HL-60 (cell line): ENCODE data around the gene NEK5.

Experiments used
- DNase-seq, 2 experiments: peaks; one replicate each; pipeline ENCODE4 v3.0.0-alpha.2; 2010 to 2020; ENCODE audit warnings: low read depth in 1 of 2, low spot score in 1 of 2
- H3K27ac ChIP-seq: fragments of 250-450 bp; sonication (Bioruptor Pico); replicated peaks from 2 replicates; pipeline ENCODE4 v1.5.1; 2020; ENCODE audit warnings: mild to moderate bottlenecking, moderate library complexity
- H3K27me3 ChIP-seq: fragments of 250-450 bp; sonication (Bioruptor Pico); 2 replicates; pipeline ENCODE4 v1.5.1; 2021; ENCODE audit warnings: mild to moderate bottlenecking, moderate library complexity; ENCODE audit not compliant: insufficient read depth, poor library complexity, severe bottlenecking
- H3K4me3 ChIP-seq: replicated peaks from 2 replicates; pipeline ENCODE4 v1.5.1; 2011; ENCODE audit warnings: mild to moderate bottlenecking, control low read depth, low read length; ENCODE audit not compliant: insufficient read depth
- GABPA ChIP-seq: IDR thresholded peaks from 2 replicates; pipeline ENCODE4 v1.6.1; 2012; ENCODE audit warnings: low read depth
- POLR2AphosphoS5 ChIP-seq: IDR thresholded peaks from 2 replicates; pipeline ENCODE4 v1.6.1; 2012; ENCODE audit warnings: low read depth
- SPI1 ChIP-seq: IDR thresholded peaks from 2 replicates; pipeline ENCODE4 v1.6.1; 2012; ENCODE audit warnings: low read depth, mild to moderate bottlenecking, borderline replicate concordance
- TF ChIP-seq, protein P1 (sequence below): IDR thresholded peaks from one replicate; pipeline ENCODE4 v1.5.1; 2011; ENCODE audit warnings: low read length, control low read depth, inconsistent platforms; ENCODE audit not compliant: insufficient read depth
- TF ChIP-seq, protein P2 (sequence below): IDR thresholded peaks from 2 replicates; pipeline ENCODE4 v1.6.1; 2012; ENCODE audit warnings: low read depth; ENCODE audit not compliant: insufficient replicate concordance

Gene NEK5

DNA sequence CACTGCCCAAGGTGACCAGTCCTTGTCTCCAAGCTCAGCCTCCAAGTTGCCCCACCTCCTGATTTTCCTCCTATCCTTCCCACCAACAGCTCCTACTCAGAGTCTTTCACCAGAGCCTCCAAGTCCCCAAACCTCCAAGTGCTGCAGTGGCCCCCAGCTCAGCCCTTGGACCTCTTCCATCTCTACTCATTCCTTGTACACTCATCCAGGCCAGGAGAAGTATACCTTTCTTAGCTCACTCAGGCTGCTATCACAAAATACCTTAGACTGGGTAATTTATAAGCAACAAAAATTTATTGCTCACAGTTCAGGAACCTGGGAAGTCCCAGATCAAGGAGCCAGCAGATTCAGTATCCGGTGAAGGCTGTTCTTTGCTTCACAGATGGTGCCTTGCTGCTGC is 129.0 kb downstream of the NEK5 start:
- Histone ChIP-seq H3K27ac (no peak overlapping the region), H3K27me3 (peaks cover 5% of the 10 kb centered on the region), H3K4me3 (no peak overlapping the region)
- TF ChIP-seq, protein P1, sequence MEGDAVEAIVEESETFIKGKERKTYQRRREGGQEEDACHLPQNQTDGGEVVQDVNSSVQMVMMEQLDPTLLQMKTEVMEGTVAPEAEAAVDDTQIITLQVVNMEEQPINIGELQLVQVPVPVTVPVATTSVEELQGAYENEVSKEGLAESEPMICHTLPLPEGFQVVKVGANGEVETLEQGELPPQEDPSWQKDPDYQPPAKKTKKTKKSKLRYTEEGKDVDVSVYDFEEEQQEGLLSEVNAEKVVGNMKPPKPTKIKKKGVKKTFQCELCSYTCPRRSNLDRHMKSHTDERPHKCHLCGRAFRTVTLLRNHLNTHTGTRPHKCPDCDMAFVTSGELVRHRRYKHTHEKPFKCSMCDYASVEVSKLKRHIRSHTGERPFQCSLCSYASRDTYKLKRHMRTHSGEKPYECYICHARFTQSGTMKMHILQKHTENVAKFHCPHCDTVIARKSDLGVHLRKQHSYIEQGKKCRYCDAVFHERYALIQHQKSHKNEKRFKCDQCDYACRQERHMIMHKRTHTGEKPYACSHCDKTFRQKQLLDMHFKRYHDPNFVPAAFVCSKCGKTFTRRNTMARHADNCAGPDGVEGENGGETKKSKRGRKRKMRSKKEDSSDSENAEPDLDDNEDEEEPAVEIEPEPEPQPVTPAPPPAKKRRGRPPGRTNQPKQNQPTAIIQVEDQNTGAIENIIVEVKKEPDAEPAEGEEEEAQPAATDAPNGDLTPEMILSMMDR, result no peak
- no peak for TF ChIP-seq POLR2AphosphoS5
- DNase-seq, result no peak

DNA sequence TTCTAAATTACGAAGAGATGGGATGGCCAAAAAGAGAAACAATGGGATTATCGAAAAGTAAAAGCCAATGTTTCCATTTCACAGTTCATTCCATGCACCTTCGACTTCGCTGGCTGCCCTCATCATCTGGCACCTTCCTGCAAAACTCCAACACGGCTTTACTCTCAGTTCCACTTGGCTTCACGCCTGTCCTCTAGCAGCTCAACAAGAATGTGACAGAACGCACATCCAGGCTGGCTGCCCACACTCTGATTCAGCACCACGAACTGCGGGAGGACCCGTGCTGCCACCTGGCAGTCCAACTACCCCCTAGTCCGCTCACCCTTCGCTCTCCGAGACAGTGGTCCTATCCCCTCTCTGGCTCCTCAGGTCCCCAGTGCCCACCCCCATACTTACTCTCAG is 129.4 kb downstream of the NEK5 start:
- TF ChIP-seq SPI1 (no peak), POLR2AphosphoS5 (no peak), GABPA (no peak)
- TF ChIP-seq, protein P1, result no peak
- TF ChIP-seq, protein P2, sequence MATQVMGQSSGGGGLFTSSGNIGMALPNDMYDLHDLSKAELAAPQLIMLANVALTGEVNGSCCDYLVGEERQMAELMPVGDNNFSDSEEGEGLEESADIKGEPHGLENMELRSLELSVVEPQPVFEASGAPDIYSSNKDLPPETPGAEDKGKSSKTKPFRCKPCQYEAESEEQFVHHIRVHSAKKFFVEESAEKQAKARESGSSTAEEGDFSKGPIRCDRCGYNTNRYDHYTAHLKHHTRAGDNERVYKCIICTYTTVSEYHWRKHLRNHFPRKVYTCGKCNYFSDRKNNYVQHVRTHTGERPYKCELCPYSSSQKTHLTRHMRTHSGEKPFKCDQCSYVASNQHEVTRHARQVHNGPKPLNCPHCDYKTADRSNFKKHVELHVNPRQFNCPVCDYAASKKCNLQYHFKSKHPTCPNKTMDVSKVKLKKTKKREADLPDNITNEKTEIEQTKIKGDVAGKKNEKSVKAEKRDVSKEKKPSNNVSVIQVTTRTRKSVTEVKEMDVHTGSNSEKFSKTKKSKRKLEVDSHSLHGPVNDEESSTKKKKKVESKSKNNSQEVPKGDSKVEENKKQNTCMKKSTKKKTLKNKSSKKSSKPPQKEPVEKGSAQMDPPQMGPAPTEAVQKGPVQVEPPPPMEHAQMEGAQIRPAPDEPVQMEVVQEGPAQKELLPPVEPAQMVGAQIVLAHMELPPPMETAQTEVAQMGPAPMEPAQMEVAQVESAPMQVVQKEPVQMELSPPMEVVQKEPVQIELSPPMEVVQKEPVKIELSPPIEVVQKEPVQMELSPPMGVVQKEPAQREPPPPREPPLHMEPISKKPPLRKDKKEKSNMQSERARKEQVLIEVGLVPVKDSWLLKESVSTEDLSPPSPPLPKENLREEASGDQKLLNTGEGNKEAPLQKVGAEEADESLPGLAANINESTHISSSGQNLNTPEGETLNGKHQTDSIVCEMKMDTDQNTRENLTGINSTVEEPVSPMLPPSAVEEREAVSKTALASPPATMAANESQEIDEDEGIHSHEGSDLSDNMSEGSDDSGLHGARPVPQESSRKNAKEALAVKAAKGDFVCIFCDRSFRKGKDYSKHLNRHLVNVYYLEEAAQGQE, result no peak
- Histone ChIP-seq H3K27ac (no peak overlapping the region), H3K4me3 (no peak overlapping the region), H3K27me3 (peaks cover 5% of the 10 kb centered on the region)
- no peak for DNase-seq

DNA sequence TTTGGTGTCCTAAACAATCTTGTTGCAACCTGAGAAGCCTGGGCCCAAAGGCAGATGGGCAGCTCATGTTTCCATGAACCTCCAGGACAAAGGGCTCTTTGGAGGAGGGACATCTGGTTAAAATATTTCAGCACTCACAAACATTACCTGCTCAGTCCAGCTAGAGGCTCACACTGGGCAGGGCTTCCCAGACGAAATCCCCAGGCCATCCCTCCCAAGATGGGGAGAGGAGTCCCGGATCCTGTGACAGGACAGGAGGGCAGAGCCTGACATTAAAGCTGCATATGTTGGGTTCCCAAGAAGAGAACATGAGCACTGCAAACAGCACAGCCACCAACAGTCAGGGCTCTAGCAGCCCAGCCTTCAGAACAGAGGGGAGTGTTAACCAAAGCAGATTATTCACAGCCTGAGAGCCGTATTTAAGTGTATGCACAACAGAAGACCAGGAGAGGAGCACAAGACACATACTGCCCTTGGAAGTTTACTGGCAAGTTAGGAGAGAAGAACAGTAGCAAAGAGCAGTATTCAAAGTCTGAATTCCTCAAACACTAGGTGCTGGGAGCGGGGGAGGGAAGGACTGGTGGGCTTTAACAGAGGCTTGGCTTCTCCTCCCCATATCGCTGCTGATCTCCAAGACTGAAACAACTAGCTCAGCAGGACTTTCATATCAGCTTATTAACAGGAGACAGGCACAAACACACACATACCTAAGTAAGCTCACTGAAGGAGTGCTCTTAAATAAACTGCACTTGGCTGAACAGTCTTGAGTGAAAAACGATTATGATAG is 130.0 kb downstream of the NEK5 start:
- no peak for TF ChIP-seq POLR2AphosphoS5
- Histone ChIP-seq H3K4me3 (no peak overlapping the region), H3K27ac (no peak overlapping the region), H3K27me3 (peaks cover 5% of the 10 kb centered on the region)
- DNase-seq, result no peak

DNA sequence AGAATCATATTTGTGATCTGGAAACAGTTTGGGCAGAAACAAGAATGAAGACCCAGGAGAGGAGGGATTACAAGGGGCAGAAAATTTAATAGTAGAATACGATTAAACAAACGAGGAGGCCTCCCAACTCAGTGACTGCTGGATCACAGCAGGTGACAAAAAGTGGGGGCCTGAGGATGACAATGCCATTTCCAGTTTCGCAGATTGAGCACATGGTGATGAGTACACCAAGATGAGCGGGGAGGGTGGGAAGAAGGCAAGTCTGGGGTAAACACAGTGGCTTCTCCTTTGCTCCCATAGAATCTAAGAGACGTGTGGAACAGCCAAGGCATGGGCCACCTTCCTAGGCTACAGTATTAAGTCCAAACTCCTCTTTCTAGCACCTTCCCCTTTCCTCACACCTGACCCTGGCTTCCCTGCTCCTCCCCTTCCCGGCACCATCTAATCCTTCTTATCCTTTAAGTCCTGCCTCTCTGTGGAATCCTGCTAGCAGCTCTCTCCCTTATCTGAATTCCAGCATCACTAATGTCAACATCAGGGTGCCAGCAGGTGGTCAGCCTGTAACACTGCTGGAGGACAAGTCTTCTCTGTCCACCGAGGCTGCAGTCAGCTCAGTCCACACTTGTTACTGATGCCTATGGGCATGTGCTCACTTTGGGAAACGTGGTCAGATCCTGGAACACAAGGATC is 131.1 kb downstream of the NEK5 start:
- DNase-seq, result no peak
- H3K27me3 ChIP-seq, result peaks cover 5% of the 10 kb centered on the region
- no peak overlapping the region for H3K4me3 ChIP-seq
- TF ChIP-seq GABPA (no peak), SPI1 (no peak), POLR2AphosphoS5 (no peak)
- TF ChIP-seq, protein P2, result no peak
- TF ChIP-seq, protein P1, result no peak
- no peak overlapping the region for H3K27ac ChIP-seq
